Small intestine (tissue), 7 donors: ENCODE data around the gene NUP205. TPM values are rescaled to one million over a fixed set of nuclear protein-coding genes. Genes with fewer than 3 reads are reported as not detected.
"Not testable (repeated sequence)": the region's sequence is repeated elsewhere in the genome, so short reads cannot be mapped to it uniquely, and the experiment has no call there.

ENCODE experiments used
- DNase-seq, 2 donors: peaks; one replicate each; pipeline versions ENCODE4 v3.0.0 to v3.0.0-alpha.2; 2013
- FAIRE-seq: peaks from 2 replicates; lab custom pipeline; 2012; peaks lifted over from hg19 to GRCh38; lab: Jason Lieb, UNC
- H3K27ac ChIP-seq, 3 donors: one replicate each; pipeline ENCODE4 v1.5.1; 2013; ENCODE audit warnings: low read length in 2 of 3, mild to moderate bottlenecking in 2 of 3, control low read depth in 1 of 3, inconsistent platforms in 1 of 3, low read depth in 1 of 3, moderate library complexity in 1 of 3
- H3K27me3 ChIP-seq, 3 donors: one replicate each; pipeline ENCODE4 v1.6.1; 2013; ENCODE audit warnings: low read length in 3 of 3, inconsistent platforms in 1 of 3; ENCODE audit not compliant: control insufficient read depth in 3 of 3, insufficient read depth in 3 of 3
- H3K36me3 ChIP-seq, 3 donors: one replicate each; pipeline ENCODE4 v1.6.1; 2013; ENCODE audit warnings: low read length in 3 of 3, inconsistent platforms in 1 of 3, low read depth in 1 of 3, mild to moderate bottlenecking in 1 of 3, moderate library complexity in 1 of 3; ENCODE audit not compliant: control insufficient read depth in 3 of 3, insufficient read depth in 2 of 3
- H3K4me1 ChIP-seq, 3 donors: one replicate each; pipeline ENCODE4 v1.6.1; 2013; ENCODE audit warnings: low read length in 2 of 3, inconsistent platforms in 1 of 3, low read depth in 1 of 3, mild to moderate bottlenecking in 1 of 3, moderate library complexity in 1 of 3; ENCODE audit not compliant: control insufficient read depth in 3 of 3, insufficient read depth in 2 of 3
- H3K4me3 ChIP-seq, 3 donors: one replicate each; pipeline ENCODE4 v1.5.1; 2013; ENCODE audit warnings: low read length in 3 of 3, control low read depth in 1 of 3, inconsistent platforms in 1 of 3, low read depth in 1 of 3, mild to moderate bottlenecking in 1 of 3, moderate library complexity in 1 of 3
- H3K9me3 ChIP-seq, 2 donors: one replicate each; pipeline ENCODE4 v1.6.1; 2013; ENCODE audit warnings: low read depth in 1 of 2, low read length in 1 of 2; ENCODE audit not compliant: control insufficient read depth in 2 of 2, insufficient read depth in 1 of 2
- WGBS, 3 donors: extraction: QIAGEN DNeasy Blood & Tissue Kit; methylation state at CpG; one replicate each; pipeline ENCODE4 v1.1.7; 2013; 5-methylcytosine and 5-hydroxymethylcytosine counted together
- polyA plus RNA-seq, 4 donors: library from polyadenylated mRNA; stranded (reverse) in 3 of 4; unstranded in 1 of 4; fragments of 200-250 nt in 3 of 4; fragments of 120-200 nt in 1 of 4; gene quantifications; one replicate each; pipeline versions ENCODE4 v1.2.1 to v1.2.3, GENCODE V29; 2013
- donor health status: healthy with polysubstance abuse.
- donor health status: control.
- donor health status: control.
- donor health status: Bipolar disorder and iron deficiency.
- donor health status: healthy.

NUP205 gene
- polyA plus RNA-seq, 4 donors: 17.6 to 37.9 (median 25.6) TPM

GRCh38 chr7:135683609-135684008, 125.9 kb downstream of the NUP205 start:
- FAIRE-seq (no peak), DNase-seq (no peak)
- no peaks in the 10 kb centered on the region for H3K9me3 ChIP-seq
- no peak overlapping the region for H3K27ac ChIP-seq
- 91 to 96% (median 93%) methylated on average over 3 of the region's 3 CpGs for WGBS, 3 donors
- H3K4me1 ChIP-seq: no peaks in the 10 kb centered on the region
- H3K4me3 ChIP-seq: no peak overlapping the region
- H3K36me3 ChIP-seq: peaks cover 0 to 12% (median 0%) of the 10 kb centered on the region in 3 donors
- H3K27me3 ChIP-seq: no peaks in the 10 kb centered on the region

GRCh38 chr7:135684136-135684535, 126.4 kb downstream of the NUP205 start:
- H3K4me3 ChIP-seq: no peak overlapping the region
- H3K27ac ChIP-seq: no peak overlapping the region
- DNase-seq (no peak), FAIRE-seq (no peak)
- 72 to 74% (median 72%) methylated on average over 3 of the region's 3 CpGs for WGBS, 3 donors
- H3K4me1 ChIP-seq: no peaks in the 10 kb centered on the region
- H3K36me3 ChIP-seq: peaks cover 0 to 16% (median 0%) of the 10 kb centered on the region in 3 donors
- H3K9me3 ChIP-seq: no peaks in the 10 kb centered on the region
- no peaks in the 10 kb centered on the region for H3K27me3 ChIP-seq

- WGBS, 3 donors: 85 to 93% (median 90%) methylated on average over 5 of the region's 5 CpGs
- Histone ChIP-seq H3K36me3 (peaks cover 0 to 16% (median 0%) of the 10 kb centered on the region in 3 donors), H3K27ac (no peak overlapping the region), H3K4me3 (no peak overlapping the region), H3K27me3 (no peaks in the 10 kb centered on the region), H3K9me3 (no peaks in the 10 kb centered on the region), H3K4me1 (no peaks in the 10 kb centered on the region)
- DNase-seq (no peak), FAIRE-seq (no peak)
Observed at GRCh38 chr7:135684699-135685098, 127.0 kb downstream of the NUP205 start.

- Histone ChIP-seq H3K9me3 (no peaks in the 10 kb centered on the region), H3K27ac (no peak overlapping the region), H3K4me3 (no peak overlapping the region), H3K4me1 (no peaks in the 10 kb centered on the region), H3K36me3 (peaks cover 0 to 16% (median 0%) of the 10 kb centered on the region in 3 donors), H3K27me3 (no peaks in the 10 kb centered on the region)
- 87 to 92% (median 89%) methylated on average over 9 of the region's 9 CpGs for WGBS, 3 donors
- FAIRE-seq (no peak), DNase-seq (no peak)
Observed at GRCh38 chr7:135685306-135686084, 127.8 kb downstream of the NUP205 start.

- Histone ChIP-seq H3K27ac (no peak overlapping the region), H3K4me3 (no peak overlapping the region), H3K9me3 (no peaks in the 10 kb centered on the region), H3K36me3 (peaks cover 0 to 12% (median 0%) of the 10 kb centered on the region in 3 donors), H3K27me3 (no peaks in the 10 kb centered on the region), H3K4me1 (no peaks in the 10 kb centered on the region)
- FAIRE-seq (no peak), DNase-seq (no peak)
- 0 to 41% (median 10%) methylated on average over 1 of the region's 1 CpG for WGBS, 3 donors
Observed at GRCh38 chr7:135687466-135687865, 129.7 kb downstream of the NUP205 start.

GRCh38 chr7:135690566-135690965, 132.8 kb downstream of the NUP205 start:
- Histone ChIP-seq H3K27ac (no peak overlapping the region), H3K4me3 (no peak overlapping the region), H3K36me3 (peaks cover 0 to 15% (median 0%) of the 10 kb centered on the region in 3 donors), H3K4me1 (no peaks in the 10 kb centered on the region), H3K9me3 (no peaks in the 10 kb centered on the region), H3K27me3 (no peaks in the 10 kb centered on the region)
- no peak for DNase-seq
- 90 to 100% (median 96%) methylated on average over 3 of the region's 3 CpGs for WGBS, 3 donors
- FAIRE-seq: no peak

- no peak for FAIRE-seq
- WGBS, 3 donors: 87 to 92% (median 90%) methylated on average over 3 of the region's 3 CpGs
Observed at GRCh38 chr7:135692055-135692454, 134.3 kb downstream of the NUP205 start.

GRCh38 chr7:135692606-135693005, 134.9 kb downstream of the NUP205 start:
- peaks cover 0 to 15% (median 0%) of the 10 kb centered on the region in 3 donors for H3K36me3 ChIP-seq
- WGBS, 3 donors: 92 to 97% (median 97%) methylated on average over 7 of the region's 7 CpGs
- not testable (repeated sequence) for FAIRE-seq

More at GRCh38 chr7:135692055-135692454, 134.3 kb downstream of the NUP205 start:
- Histone ChIP-seq H3K27ac (no peak overlapping the region), H3K4me3 (no peak overlapping the region), H3K27me3 (no peaks in the 10 kb centered on the region), H3K4me1 (no peaks in the 10 kb centered on the region), H3K9me3 (no peaks in the 10 kb centered on the region), H3K36me3 (peaks cover 0 to 15% (median 0%) of the 10 kb centered on the region in 3 donors)
- no peak for DNase-seq

More at GRCh38 chr7:135692606-135693005, 134.9 kb downstream of the NUP205 start:
- not testable (repeated sequence) for H3K27me3 ChIP-seq, H3K9me3 ChIP-seq, H3K27ac ChIP-seq, DNase-seq, H3K4me1 ChIP-seq, H3K4me3 ChIP-seq
